ENCODE data around the gene SGCD.
"Not testable (repeated sequence)": the region's sequence is repeated elsewhere in the genome, so short reads cannot be mapped to it uniquely, and the experiment has no call there.

Gene SGCD

GRCh38 chr5:156589104-156589945 is 262.4 kb downstream of the SGCD start:
- no peak for DNase-seq

GRCh38 chr5:156589946-156590216 is 262.9 kb downstream of the SGCD start:
- DNase-seq = no peak

GRCh38 chr5:156590978-156591377 is 264.0 kb downstream of the SGCD start:
- no peak for DNase-seq

- no peak for DNase-seq
These were observed 264.7 kb downstream of the SGCD start for GRCh38 chr5:156591631-156592030.

GRCh38 chr5:156593546-156593945 is 266.6 kb downstream of the SGCD start:
- no peak for DNase-seq

GRCh38 chr5:156594406-156594805 is 267.4 kb downstream of the SGCD start:
- DNase-seq = no peak

- DNase-seq = no peak
These were observed 268.3 kb downstream of the SGCD start for GRCh38 chr5:156595132-156595787.

- DNase-seq = no peak
These were observed 270.3 kb downstream of the SGCD start for GRCh38 chr5:156597276-156597675.

GRCh38 chr5:156598964-156599363 is 272.0 kb downstream of the SGCD start:
- no peak for DNase-seq

GRCh38 chr5:156610582-156610981 is 283.6 kb downstream of the SGCD start:
- not testable (repeated sequence) for DNase-seq

- no peak for DNase-seq
These were observed 288.9 kb downstream of the SGCD start for GRCh38 chr5:156615901-156616300.

- no peak for DNase-seq
These were observed 290.5 kb downstream of the SGCD start for GRCh38 chr5:156617426-156617825.

GRCh38 chr5:156618601-156619000 is 291.6 kb downstream of the SGCD start:
- DNase-seq = no peak

GRCh38 chr5:156621719-156622118 is 294.8 kb downstream of the SGCD start:
- DNase-seq = no peak

- no peak for DNase-seq
These were observed 296.5 kb downstream of the SGCD start for GRCh38 chr5:156623381-156624040.

GRCh38 chr5:156624686-156625085 is 297.7 kb downstream of the SGCD start:
- DNase-seq = no peak

- DNase-seq = no peak
These were observed 301.5 kb downstream of the SGCD start for GRCh38 chr5:156628421-156628820.

GRCh38 chr5:156631005-156631404 is 304.0 kb downstream of the SGCD start:
- no peak for DNase-seq

- no peak for DNase-seq
These were observed 307.3 kb downstream of the SGCD start for GRCh38 chr5:156634301-156634700.

GRCh38 chr5:156640691-156641241 is 313.8 kb downstream of the SGCD start:
- no peak for DNase-seq

- DNase-seq = no peak
These were observed 314.7 kb downstream of the SGCD start for GRCh38 chr5:156641686-156642085.

GRCh38 chr5:156647034-156647451 is 320.1 kb downstream of the SGCD start:
- DNase-seq = no peak

GRCh38 chr5:156654444-156654843 is 327.5 kb downstream of the SGCD start:
- DNase-seq = no peak

GRCh38 chr5:156655732-156656131 is 328.8 kb downstream of the SGCD start:
- no peak for DNase-seq
